GM18868 (cell line): ENCODE data around the gene GJA5.

Experiments
- ATAC-seq: cut with Tn5 transposase; IDR thresholded peaks from one replicate; pipeline ENCODE4 v1.9.1; 2021; ENCODE audit warnings: mild to moderate bottlenecking, moderate library complexity; ENCODE audit not compliant: unreplicated experiment

GJA5 gene

GRCh38 chr1:147760481-147761260, at the start of gene GJA5:
Gene GJA5, minus strand, starts transcription at chr1:147760602. Its CDS starts 1,364 bp downstream, at chr1:147759238.
- ATAC-seq = no peak

DNA sequence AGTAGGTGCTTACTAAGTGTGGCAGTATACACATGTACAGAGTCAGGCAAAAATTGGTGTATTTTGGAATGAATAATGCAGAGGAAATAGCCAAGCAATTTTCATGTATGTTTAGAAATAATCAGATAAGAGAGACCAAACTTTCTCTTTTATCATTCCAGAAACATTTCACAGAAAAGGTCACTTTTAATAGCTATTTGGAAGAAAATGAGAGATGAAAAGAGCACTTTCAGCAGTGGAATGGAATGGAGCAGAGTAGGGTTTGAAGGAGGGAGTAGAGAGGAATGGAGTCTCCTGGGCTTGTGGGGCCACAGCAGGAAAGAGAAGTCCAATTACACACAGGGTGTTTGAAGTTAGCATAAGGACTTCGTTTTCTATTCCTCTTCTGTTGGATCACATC, 48.8 kb upstream of the GJA5 start:
- no peak for ATAC-seq

- ATAC-seq = no peak
Measured at GRCh38 chr1:147808025-147808424, 47.6 kb upstream of the GJA5 start.

GRCh38 chr1:147807405-147807804, 47.0 kb upstream of the GJA5 start:
- no peak for ATAC-seq

DNA sequence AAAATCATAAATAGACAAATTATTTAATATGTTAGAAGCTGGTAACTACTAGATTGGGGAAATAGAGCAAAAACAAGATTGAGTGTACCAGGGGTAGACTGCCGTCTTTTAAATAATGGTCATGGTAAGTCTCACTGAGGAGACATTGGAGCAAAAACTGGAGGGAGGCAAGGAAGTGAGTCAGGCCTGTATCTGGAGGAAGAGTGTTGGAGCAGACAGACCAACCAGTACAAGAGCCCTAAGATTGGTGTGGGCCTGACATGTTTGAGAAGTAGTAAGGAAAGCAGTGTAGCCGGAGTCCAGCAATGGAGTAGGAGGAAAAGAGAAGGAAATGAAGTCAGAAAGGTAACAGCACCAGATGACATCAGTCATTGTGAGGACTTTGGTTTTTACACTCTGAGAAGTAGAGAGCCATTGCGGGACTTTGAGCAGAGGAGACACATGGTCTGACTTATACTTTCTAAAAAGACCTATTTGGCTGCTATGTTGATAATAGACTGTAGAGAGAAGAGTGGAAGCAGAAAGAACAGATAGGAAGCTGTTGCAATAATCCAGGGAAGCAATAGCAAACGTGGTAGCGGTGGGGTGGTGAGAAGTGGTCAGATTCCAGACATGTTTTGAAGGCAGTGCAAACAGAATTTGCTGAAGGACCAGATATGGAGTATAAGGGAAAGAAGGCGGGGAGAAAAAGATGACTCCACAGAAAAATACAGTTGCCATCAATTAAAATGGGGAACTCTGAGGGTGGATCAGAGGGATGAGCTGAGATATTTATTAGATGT, 44.7 kb upstream of the GJA5 start:
- no peak for ATAC-seq

GRCh38 chr1:147800804-147801203, 40.4 kb upstream of the GJA5 start:
- ATAC-seq = no peak

DNA sequence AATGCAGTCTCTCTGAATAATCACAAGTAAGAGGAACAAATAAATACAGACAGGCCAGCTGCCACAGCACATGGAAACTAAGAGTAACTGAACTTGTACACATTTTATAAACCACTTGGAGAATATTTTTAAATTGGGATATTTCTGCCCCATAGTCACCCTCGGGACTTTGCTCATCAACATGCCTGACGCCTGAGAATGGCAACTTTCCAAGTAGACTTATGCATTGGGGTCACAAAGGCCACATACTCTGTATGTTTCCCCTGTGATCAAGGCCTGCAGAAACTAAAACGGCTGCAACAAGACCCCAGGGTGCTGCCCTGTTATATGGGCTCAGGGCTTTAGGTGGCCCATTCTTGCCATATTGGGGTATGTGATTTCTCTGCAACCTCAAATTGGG, 38.3 kb upstream of the GJA5 start:
- no peak for ATAC-seq

DNA sequence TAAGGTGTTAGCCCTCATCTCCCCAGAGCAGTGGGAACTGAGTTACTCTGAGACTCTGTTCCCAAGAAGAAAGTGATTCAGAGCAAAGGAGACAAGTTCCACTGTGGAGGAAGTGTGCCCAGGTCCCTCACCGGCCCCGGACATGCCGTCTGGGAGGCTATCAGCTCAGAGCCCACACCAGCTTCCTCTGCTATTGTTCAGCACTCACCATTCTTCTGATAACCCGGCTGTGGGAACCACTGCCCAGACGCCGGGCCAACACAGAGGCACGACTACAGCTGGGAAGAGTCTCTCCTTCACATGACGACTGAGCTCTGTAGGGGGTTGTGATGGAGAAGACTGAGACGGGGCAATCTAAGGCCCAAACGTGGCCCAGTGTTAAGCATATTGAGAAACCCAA, 34.2 kb upstream of the GJA5 start:
- ATAC-seq = no peak

DNA sequence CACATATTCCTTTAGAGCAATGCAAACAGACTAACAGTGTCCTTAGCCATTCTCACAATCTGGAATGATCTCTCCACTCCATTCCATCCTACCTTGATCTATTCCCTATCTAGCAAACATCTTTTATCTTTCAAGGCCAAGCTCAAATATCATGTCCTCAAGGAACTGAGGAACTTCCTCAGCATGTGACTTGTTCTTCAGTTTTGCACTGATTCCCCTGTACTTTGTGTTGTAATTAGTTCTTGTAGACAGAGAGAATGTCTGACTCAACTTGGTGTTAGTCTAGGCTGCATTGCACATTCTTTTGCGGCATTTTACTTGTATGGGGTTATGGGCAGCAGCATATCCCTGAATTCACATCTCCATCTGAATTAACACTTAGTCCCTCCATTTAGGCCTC, 31.5 kb upstream of the GJA5 start:
- no peak for ATAC-seq

- ATAC-seq = no peak
Measured at GRCh38 chr1:147787765-147788164, 27.4 kb upstream of the GJA5 start.

DNA sequence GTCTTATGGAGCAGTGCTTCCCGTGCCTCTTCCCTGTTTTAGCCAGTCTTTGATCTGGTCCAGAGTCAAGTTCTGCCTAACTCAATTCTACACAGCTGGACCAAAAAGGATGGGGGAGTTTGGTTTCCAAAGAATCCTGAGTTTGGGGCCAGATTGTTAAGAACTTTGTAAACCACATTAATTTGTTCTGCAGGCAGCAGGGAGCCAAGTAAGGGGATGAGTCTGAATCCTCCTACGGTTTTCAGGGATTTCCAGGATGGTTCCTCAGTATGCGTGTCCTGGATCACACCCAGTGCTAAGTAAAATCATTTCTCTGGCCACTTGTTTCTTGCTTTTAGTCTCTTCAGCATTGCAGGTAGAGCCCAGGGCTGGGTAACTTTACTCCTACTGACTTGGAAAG, 26.1 kb upstream of the GJA5 start:
- no peak for ATAC-seq

DNA sequence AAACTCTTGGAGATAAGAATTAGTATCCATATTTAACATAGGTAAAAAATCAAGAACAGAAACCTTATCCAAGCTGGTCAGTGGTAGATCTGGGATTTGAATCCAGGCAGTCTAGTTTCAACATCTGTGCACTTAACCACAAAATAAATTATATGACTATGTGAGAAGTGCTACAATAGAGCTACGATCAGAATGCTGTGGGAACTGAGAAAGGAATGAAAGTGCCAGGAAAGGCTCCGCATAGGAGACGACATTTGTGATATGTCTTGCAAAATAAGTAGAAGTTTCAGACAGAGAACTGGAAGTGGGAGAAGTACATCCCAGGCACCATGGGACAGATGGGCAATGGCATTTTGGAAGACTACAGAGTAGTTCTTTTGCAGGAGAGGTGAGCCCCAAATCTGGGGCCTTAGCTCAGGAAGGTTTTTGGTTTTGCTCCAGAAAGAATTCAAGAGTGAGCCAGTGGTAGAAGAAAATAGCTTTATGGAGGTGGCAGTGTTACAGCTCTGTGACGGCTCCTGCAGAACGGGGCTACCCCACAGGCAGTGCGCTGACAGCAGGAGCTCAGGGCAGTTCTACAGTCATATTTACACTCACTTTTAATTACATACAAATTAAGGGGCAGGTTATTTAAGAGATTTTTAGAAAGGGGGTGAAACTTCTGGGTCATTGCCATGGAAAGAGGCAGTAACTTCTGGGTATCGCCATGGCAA, 25.5 kb upstream of the GJA5 start:
- ATAC-seq = no peak

DNA sequence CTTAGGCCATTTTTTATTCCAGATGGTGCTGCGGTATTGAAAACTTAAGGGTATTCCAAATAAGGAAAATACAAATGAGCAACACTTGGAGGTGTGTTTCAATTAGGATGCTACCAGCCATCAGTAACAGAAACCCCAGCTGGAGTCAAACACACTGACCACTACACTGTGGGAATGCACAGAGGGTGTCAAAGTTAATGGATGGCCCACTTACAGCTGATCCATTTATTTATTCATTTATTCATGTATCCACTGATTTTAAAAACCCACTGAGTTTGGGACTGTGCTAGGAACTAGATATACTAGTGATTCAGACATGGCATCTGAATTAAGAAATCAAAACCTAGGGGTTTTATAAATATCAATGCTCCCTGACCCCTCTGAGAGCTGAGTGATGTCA, 24.5 kb upstream of the GJA5 start:
- no peak for ATAC-seq

- no peak for ATAC-seq
Measured at GRCh38 chr1:147781056-147781471, 20.7 kb upstream of the GJA5 start.

- ATAC-seq = no peak
Measured at GRCh38 chr1:147777694-147778093, 17.3 kb upstream of the GJA5 start.

GRCh38 chr1:147773215-147773715, 12.9 kb upstream of the GJA5 start:
- ATAC-seq = no peak

GRCh38 chr1:147772570-147772969, 12.2 kb upstream of the GJA5 start:
- ATAC-seq = no peak

- no peak for ATAC-seq
Measured at GRCh38 chr1:147771226-147772125, 11.1 kb upstream of the GJA5 start.

DNA sequence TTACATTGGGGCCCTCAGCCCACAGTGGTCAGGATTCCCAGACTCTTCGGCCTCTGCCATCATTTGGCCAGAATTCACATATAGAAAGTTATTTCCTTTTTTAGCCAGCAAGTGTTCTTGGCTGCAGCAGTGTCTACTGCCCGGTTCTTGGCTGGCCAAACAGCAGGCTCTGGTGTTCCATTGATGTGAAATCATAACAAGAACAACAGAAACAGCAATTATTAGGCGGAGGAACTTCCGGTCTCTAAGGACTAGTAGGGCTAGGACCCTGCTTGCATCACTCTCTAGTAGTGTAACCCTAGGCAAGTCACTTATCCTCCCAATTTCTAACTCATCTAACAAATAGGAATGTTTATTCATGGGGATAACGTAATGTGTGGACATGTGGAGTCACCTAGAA, 8.7 kb upstream of the GJA5 start:
- ATAC-seq = no peak

- ATAC-seq = no peak
Measured at GRCh38 chr1:147768582-147768981, 8.2 kb upstream of the GJA5 start.
